NCI-H524 treated with DMSO at 0.1 percent for 48 hours (cell line): ENCODE results near the gene TSPO.

ENCODE experiments used
- DNase-seq: peaks from one replicate; lab custom pipeline; 2025; lab: John Stamatoyannopoulos, UW

The TSPO gene

GRCh38 chr22:43179146-43179910, 28.0 kb downstream of the TSPO start:
- DNase-seq, result no peak

GRCh38 chr22:43179911-43180195, 28.5 kb downstream of the TSPO start:
- no peak for DNase-seq

GRCh38 chr22:43180670-43181069, 29.3 kb downstream of the TSPO start:
- no peak for DNase-seq

GRCh38 chr22:43181321-43182076, 30.1 kb downstream of the TSPO start:
- no peak for DNase-seq

- DNase-seq, result no peak
Measured at GRCh38 chr22:43182118-43182517, 30.8 kb downstream of the TSPO start.

GRCh38 chr22:43182726-43183125, 31.4 kb downstream of the TSPO start:
- DNase-seq, result no peak

- no peak for DNase-seq
Measured at GRCh38 chr22:43183496-43184277, 32.3 kb downstream of the TSPO start.

GRCh38 chr22:43185860-43186261, 34.5 kb downstream of the TSPO start:
- no peak for DNase-seq

- no peak for DNase-seq
Measured at GRCh38 chr22:43186272-43187170, 35.2 kb downstream of the TSPO start, which contains the start of gene TTLL12. TTLL12 (minus strand) TSS chr22:43187134; CDS start chr22:43187069, 65 bp downstream.

- peak; percentile 61 for DNase-seq
Measured at GRCh38 chr22:43187171-43188099, 36.1 kb downstream of the TSPO start.

- no peak for DNase-seq
Measured at GRCh38 chr22:43188829-43189545, 37.6 kb downstream of the TSPO start.

GRCh38 chr22:43191831-43192230, 40.5 kb downstream of the TSPO start:
- no peak for DNase-seq

- no peak for DNase-seq
Measured at GRCh38 chr22:43197271-43197941, 46.0 kb downstream of the TSPO start.

GRCh38 chr22:43198126-43198525, 46.8 kb downstream of the TSPO start:
- no peak for DNase-seq

GRCh38 chr22:43198936-43199335, 47.6 kb downstream of the TSPO start:
- no peak for DNase-seq

GRCh38 chr22:43199541-43199940, 48.2 kb downstream of the TSPO start:
- no peak for DNase-seq

GRCh38 chr22:43200031-43200430, 48.7 kb downstream of the TSPO start:
- DNase-seq, result no peak

GRCh38 chr22:43200555-43200954, 49.2 kb downstream of the TSPO start:
- no peak for DNase-seq

GRCh38 chr22:43201486-43202219, 50.3 kb downstream of the TSPO start:
- DNase-seq, result no peak
